ENCODE measurements around the gene RPS19BP1. TPM values are rescaled to one million over a fixed set of nuclear protein-coding genes. Genes with fewer than 3 reads are reported as not detected.

RPS19BP1 gene
- total RNA-seq, 1 donor from 2014 or later = 47.9 TPM

DNA sequence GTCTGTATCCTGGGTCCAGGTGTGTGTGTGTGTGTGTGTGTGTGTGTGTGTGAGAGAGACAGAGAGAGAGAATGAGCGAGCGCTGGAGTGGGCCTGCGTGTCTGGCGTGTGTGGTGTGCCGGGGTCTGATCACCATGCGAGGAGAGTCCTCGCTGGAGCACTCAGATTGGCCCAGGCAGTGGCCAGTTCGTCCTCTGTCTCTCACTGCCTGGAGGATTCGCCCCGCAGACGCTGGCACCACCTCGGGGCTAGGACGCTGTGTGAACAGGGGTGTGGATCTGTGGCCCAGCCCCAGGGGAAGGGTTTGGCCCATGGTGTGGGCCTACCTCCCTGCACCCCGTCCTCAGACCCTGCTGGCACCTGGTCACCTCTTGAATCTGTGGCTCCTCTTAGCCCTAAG lies 26.4 kb upstream of the RPS19BP1 start:
- TF ChIP-seq, protein P1, sequence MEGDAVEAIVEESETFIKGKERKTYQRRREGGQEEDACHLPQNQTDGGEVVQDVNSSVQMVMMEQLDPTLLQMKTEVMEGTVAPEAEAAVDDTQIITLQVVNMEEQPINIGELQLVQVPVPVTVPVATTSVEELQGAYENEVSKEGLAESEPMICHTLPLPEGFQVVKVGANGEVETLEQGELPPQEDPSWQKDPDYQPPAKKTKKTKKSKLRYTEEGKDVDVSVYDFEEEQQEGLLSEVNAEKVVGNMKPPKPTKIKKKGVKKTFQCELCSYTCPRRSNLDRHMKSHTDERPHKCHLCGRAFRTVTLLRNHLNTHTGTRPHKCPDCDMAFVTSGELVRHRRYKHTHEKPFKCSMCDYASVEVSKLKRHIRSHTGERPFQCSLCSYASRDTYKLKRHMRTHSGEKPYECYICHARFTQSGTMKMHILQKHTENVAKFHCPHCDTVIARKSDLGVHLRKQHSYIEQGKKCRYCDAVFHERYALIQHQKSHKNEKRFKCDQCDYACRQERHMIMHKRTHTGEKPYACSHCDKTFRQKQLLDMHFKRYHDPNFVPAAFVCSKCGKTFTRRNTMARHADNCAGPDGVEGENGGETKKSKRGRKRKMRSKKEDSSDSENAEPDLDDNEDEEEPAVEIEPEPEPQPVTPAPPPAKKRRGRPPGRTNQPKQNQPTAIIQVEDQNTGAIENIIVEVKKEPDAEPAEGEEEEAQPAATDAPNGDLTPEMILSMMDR (IDR thresholded peaks at IDR 0.05) = no peak
- Mint-ChIP-seq H3K9me3 (ENCODE audit: low read depth) (no peaks in the 10 kb centered on the region), H3K27ac (ENCODE audit: unreplicated experiment) (no peak overlapping the region), H3K36me3 (ENCODE audit: low read depth) (no peaks in the 10 kb centered on the region), H3K27me3 (ENCODE audit: low read depth) (peaks cover 34% of the 10 kb centered on the region), H3K4me1 (ENCODE audit: low read depth) (peaks cover 8% of the 10 kb centered on the region), H3K4me3 (ENCODE audit: unreplicated experiment) (peak overlapping the region; percentile 49)
- DNase-seq (ENCODE audit: low spot score) = no peak

DNA sequence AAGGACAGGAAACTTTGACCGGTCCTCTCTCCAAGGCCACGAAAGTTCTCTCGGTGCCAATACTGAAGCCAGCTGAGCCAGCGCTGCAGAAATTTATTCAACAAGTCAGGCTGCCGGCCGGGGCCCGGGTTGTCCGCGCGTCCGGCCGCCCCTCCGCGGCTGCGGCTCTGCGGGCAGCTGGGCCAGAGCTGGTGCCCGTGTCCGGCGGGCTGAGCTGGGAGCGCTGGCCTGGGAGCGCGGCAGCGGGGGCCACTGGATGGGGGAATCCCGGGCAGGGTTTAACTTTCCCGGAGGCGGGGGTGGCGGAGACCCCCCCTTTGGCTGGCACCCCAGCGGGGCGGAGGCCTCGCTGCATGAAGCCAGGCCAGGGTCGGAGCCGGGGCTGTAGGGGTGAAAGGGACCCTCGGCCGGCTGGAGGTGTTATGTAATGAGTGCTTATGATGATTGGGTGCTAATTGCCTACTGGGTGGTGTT lies 25.7 kb upstream of the RPS19BP1 start:
- Mint-ChIP-seq H3K36me3 (ENCODE audit: low read depth) (no peaks in the 10 kb centered on the region), H3K4me1 (ENCODE audit: low read depth) (peaks cover 8% of the 10 kb centered on the region), H3K4me3 (ENCODE audit: unreplicated experiment) (peak overlapping the region; percentile 60), H3K27me3 (ENCODE audit: low read depth) (peaks cover 34% of the 10 kb centered on the region), H3K27ac (ENCODE audit: unreplicated experiment) (no peak overlapping the region), H3K9me3 (ENCODE audit: low read depth) (no peaks in the 10 kb centered on the region)
- no peak for DNase-seq (ENCODE audit: low spot score)
- TF ChIP-seq, protein P1 (IDR thresholded peaks at IDR 0.05) = no peak

DNA sequence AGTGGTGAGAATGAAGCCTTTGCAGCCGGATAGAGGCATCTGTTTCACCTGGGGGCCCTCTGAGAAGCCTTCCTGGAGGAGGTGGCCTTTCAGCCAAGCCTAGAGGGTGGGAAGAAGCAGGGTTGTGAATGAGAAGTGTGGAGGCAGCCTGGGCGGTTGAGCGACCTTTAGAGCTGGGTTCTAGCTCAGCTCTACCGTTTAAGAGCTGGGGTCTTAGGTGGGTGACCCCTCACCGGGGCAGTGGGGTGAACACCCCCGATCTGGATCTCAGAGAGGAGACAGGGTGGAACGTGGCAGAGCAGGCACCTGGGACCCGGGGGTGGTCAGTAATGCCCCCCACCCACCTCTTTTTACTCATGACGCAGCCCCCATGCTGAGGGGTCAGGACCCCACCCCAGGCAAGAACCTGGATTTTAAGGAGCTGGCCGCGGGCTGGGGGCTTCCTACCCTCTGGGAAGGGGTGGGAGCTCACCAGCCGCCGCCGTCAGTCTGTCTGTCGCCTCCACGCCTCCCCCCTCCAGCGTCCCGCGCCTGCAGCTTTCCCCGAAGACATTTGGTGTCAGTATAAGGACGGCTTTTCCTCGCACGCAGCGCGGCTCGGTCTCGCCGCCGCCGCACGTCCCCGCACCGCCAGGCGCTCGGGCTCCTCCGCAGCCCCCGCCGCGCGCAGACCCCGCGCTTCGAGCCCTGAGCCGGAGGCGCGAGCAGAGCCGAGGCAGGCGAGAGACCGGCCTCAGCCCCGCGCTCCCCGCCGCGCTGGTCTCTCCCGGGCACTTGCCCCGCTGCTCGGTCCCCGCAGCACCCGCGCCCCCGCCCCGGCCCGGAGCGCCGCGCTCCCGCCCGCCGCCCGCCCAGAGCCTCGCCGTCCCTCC lies 24.7 kb upstream of the RPS19BP1 start:
- Mint-ChIP-seq H3K4me1 (ENCODE audit: low read depth) (peaks cover 8% of the 10 kb centered on the region), H3K27ac (ENCODE audit: unreplicated experiment) (no peak overlapping the region), H3K27me3 (ENCODE audit: low read depth) (peaks cover 40% of the 10 kb centered on the region), H3K9me3 (ENCODE audit: low read depth) (no peaks in the 10 kb centered on the region), H3K4me3 (ENCODE audit: unreplicated experiment) (peak overlapping the region; percentile 36), H3K36me3 (ENCODE audit: low read depth) (no peaks in the 10 kb centered on the region)
- no peak for DNase-seq (ENCODE audit: low spot score)
- TF ChIP-seq, protein P1 (IDR thresholded peaks at IDR 0.05) = peak; percentile 56

DNA sequence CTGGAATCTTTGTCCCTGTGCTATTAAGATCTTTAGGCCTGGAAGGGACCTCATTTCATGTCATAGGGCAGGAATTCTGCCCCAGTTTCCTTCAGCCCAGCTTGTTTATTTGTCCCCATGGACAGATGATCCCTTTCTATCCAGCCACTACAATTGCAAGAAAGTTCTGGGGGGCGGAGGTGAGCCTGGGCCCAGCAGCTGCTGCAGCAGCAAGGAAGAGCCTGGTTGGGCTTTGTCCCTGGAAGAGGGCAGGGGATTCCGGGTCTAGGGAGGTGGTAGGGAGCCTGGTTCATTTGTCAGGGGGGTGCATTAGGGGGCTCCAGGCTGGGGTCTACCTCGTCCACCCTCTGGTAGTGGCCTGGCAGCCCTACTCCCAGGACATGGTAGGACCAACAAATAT lies 21.6 kb upstream of the RPS19BP1 start:
- no peak overlapping the region for H3K27ac Mint-ChIP-seq (ENCODE audit: unreplicated experiment)
- H3K9me3 Mint-ChIP-seq (ENCODE audit: low read depth) = no peaks in the 10 kb centered on the region
- peaks cover 55% of the 10 kb centered on the region for H3K27me3 Mint-ChIP-seq (ENCODE audit: low read depth)
- no peak for DNase-seq (ENCODE audit: low spot score)
- TF ChIP-seq, protein P1 (IDR thresholded peaks at IDR 0.05) = no peak
- H3K36me3 Mint-ChIP-seq (ENCODE audit: low read depth) = no peaks in the 10 kb centered on the region
- no peak overlapping the region for H3K4me3 Mint-ChIP-seq (ENCODE audit: unreplicated experiment)
- H3K4me1 Mint-ChIP-seq (ENCODE audit: low read depth) = peaks cover 8% of the 10 kb centered on the region

DNA sequence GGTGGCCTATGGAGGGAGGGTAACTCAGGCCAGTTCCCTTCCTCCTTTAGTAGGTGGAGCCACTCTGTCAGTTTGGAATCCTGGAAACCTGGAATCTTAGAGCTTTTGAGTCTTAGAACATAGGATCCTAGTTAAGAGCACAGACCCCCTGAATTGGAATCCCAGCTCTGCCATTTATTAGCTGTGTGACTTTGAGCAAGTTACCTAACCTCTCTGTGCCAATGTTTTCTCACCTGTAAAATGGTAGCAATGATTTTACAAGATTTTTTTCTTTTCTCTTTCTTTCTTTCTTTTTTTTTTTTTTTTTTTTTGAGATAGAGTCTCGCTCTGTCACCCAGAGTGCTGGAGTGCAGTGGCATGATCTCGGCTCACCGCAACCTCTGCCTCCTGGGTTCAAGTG lies 20.9 kb upstream of the RPS19BP1 start:
- TF ChIP-seq, protein P1 (IDR thresholded peaks at IDR 0.05) = no peak
- Mint-ChIP-seq H3K4me1 (ENCODE audit: low read depth) (peaks cover 5% of the 10 kb centered on the region), H3K9me3 (ENCODE audit: low read depth) (no peaks in the 10 kb centered on the region), H3K36me3 (ENCODE audit: low read depth) (no peaks in the 10 kb centered on the region), H3K27me3 (ENCODE audit: low read depth) (peaks cover 55% of the 10 kb centered on the region), H3K4me3 (ENCODE audit: unreplicated experiment) (no peak overlapping the region), H3K27ac (ENCODE audit: unreplicated experiment) (no peak overlapping the region)
- DNase-seq (ENCODE audit: low spot score) = no peak

All from chondrocyte (in vitro differentiated cells).